HG03039 (cell line): ENCODE data around the gene GLCCI1.
A peak's percentile ranks its signal among the peaks of the same experiment; 100 is the strongest.

Experiments used
- ATAC-seq: cut with Tn5 transposase; IDR thresholded peaks from one replicate; pipeline ENCODE4 v1.9.1; 2021; ENCODE audit warnings: mild to moderate bottlenecking, moderate library complexity; ENCODE audit not compliant: unreplicated experiment

GLCCI1 gene

DNA sequence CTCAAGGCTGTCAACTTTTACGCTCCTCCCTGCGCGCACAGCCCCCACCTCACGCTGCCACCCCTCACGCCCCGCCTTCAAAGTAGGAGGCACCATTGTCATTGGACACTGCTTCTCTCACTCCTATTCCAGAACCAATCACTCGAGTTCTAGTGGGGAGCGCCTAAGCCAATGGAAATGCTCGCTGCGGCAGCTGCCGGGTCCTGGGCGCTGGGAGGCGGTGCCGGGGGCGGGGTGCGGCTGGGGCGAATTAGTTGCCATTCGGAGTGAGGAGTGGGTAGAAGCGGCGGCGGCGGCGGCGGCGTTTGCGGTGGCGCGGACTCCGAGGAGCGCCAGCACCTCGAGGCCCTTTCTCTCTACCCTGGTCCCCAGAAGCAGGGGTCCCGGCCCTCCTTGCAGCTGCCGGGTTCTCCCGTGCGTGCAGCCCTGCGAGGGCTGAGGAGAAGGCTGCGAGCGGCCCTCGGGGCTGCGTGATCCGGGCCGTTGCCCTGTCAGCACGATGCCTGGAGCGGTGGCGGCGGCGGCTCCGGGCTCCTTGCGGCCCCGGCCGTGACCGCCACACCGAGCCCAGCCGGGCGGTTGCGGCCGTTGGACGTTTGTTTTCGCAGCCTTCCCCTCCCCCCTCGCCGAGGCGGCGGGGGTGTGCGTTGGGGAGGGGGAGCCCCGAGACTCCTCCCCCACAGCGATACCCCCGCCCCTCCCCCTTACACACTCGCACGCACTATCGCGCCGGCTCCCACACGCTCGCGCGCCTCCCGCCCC is at the start of gene GLCCI1:
GLCCI1 (plus strand) TSS at position 253 of the 762 bp plus-strand sequence. CDS start 555 bp downstream, outside the sequence.
- peak; percentile 79 for ATAC-seq

GRCh38 chr7:7919449-7919945 is 49.1 kb upstream of the GLCCI1 start:
- ATAC-seq = no peak

- no peak for ATAC-seq
Measured at GRCh38 chr7:7920056-7920455, 48.5 kb upstream of the GLCCI1 start.

GRCh38 chr7:7920481-7920880 is 48.1 kb upstream of the GLCCI1 start:
- ATAC-seq = peak; percentile 87

- ATAC-seq = no peak
Measured at GRCh38 chr7:7921830-7922229, 46.8 kb upstream of the GLCCI1 start.

GRCh38 chr7:7922684-7923385 is 45.8 kb upstream of the GLCCI1 start:
- ATAC-seq = no peak

DNA sequence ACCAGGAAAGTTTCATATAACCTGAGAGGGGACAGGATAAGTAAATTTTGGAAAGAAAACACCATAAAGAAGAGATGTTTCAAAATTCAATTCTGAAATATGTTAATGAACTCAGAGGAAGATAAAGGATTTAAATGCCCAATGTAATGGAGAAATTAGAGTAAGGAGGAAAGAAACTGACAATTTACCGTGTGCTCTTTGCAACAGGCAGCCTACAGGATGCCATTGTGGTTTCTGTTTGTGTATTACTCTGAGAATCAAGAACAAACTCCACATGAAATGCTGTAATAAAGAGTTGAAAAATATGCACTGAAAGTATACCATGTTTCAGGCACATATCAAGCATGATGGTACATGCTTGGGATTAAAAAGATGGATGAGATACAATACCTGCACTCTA is 44.8 kb upstream of the GLCCI1 start:
- ATAC-seq = no peak

DNA sequence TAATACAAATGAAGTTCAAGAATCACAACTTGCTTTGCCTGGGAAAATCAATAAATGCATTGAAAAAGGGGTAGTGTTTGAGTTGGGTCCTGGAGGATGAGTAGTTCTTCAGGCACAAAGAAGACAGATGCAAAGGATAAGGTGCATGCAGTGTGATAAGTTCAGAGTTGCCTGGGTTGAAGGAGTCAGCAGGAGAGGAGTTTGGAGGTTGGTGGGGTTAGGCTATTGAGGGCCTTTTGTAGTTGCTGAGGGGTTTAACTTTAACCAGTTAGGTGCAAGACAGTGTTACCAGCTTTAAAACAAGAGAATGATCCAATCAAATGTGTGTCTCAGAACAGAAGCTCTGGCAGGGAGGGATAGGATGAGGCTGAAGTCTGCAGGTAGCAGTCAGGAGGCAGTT is 44.3 kb upstream of the GLCCI1 start:
- no peak for ATAC-seq

DNA sequence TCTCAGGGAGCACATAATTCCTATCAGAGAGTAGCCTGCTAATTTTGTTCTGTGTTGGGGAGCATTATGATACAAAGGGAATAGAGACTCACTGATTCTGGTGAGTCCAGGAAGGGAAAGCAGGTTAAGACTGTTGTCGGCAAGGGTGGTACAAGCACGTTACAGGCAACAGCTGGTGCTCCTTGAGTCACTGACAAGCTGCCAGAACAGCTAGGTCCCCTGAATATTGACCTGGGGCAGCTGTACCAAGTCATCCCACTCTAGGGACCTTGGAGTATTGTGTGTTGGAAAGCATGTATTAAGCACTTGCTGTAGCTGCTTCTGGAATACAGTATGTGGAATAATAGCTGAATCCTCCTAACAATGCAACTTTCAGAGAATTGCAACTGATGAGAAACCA is 37.0 kb upstream of the GLCCI1 start:
- ATAC-seq = no peak

DNA sequence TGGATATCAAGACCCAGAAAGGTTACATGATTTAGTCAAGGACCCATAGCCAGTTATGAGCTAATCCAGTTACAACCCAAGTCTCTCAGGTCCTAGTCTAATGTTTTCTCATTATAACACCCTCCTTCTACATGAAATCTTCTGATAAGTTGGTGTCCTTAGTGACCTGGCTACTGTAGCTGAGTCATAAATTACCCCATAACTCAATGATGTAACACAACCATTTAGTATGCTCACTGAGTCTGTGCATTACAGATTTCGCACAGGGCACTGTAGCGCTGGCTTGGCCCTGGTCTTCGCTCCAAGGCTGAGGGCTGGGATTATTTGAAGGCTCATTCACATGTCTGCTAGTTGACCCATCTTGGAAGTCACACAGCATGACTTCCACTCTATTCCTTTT is 36.0 kb upstream of the GLCCI1 start:
- no peak for ATAC-seq

DNA sequence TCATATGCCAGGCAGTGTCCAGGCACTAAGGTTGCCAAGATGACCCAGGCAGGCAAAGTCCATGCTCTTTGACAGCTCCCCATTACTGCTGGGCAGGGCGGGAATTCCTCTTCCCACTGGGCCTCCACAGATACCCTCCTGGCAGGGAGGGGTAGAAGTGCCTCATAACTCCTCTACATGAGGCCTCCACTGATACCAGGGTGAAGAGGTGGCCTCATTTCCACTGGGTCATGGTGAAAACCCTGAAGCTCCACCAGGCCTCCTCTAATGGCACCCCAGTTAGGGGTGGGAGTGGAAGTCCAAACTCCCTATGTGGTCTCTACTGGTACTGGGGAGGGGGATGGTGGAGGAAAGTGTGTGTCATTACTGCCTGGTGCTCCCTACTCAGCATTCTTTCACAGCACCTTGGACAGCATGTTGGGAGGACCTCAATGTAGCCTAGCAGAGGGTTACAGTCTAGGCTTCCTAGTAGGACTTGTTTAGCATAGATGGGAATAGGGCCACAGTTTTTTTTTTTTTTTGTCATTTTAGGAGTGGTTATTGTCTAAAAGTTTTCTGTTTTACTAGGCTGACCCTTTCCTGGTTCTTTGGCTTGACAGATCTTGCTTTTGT is 34.6 kb upstream of the GLCCI1 start:
- ATAC-seq = no peak

- no peak for ATAC-seq
Measured at GRCh38 chr7:7934945-7935344, 33.7 kb upstream of the GLCCI1 start.

DNA sequence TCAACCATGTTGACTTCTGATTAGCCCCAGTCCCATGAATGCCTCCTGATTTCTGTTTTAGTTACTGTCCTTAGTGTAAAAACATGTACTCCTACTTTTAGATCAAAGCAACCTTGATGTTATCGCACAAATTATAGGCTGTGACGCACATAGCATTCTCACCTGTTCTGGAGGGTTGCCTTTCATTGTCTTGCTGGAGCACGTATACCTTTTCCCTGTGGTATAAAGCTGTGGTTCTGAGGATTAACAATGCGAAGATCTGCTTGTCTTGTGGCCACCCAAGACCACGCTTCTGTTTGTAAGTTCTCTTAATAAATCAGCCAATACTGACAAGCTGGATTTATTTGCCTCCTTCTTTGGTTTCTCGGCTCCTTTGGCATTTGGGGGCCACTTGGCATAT is 30.1 kb upstream of the GLCCI1 start:
- no peak for ATAC-seq

- no peak for ATAC-seq
Measured at GRCh38 chr7:7943951-7944350, 24.6 kb upstream of the GLCCI1 start.

GRCh38 chr7:7944619-7945282 is 23.8 kb upstream of the GLCCI1 start:
- ATAC-seq = peak; percentile 85

GRCh38 chr7:7946486-7946885 is 22.1 kb upstream of the GLCCI1 start:
- no peak for ATAC-seq

- ATAC-seq = no peak
Measured at GRCh38 chr7:7948232-7948631, 20.4 kb upstream of the GLCCI1 start.

GRCh38 chr7:7953806-7954205 is 14.8 kb upstream of the GLCCI1 start:
- ATAC-seq = no peak

- ATAC-seq = no peak
Measured at GRCh38 chr7:7956531-7957128, 12.0 kb upstream of the GLCCI1 start.

GRCh38 chr7:7957513-7957912 is 11.1 kb upstream of the GLCCI1 start:
- ATAC-seq = no peak
